BLaER1 (cell line): ENCODE data around the gene PCDH12.
A peak's percentile ranks its signal among the peaks of the same experiment; 100 is the strongest.
"Not testable (repeated sequence)": the region's sequence is repeated elsewhere in the genome, so short reads cannot be mapped to it uniquely, and the experiment has no call there.

Experiments used
- H3K27ac ChIP-seq: shearing (Covaris generic); formaldehyde crosslinking; 2 replicates; pipeline ENCODE4 v1.8.1; 2022
- H3K27me3 ChIP-seq: shearing (Covaris generic); formaldehyde crosslinking; 2 replicates; pipeline ENCODE4 v1.8.1; 2022
- H3K36me3 ChIP-seq: shearing (Covaris generic); formaldehyde crosslinking; 2 replicates; pipeline ENCODE4 v1.8.1; 2022
- H3K4me1 ChIP-seq: shearing (Covaris generic); formaldehyde crosslinking; 2 replicates; pipeline ENCODE4 v1.8.1; 2022
- H3K4me2 ChIP-seq: shearing (Covaris generic); formaldehyde crosslinking; 2 replicates; pipeline ENCODE4 v1.8.1; 2022
- H3K4me3 ChIP-seq: shearing (Covaris generic); formaldehyde crosslinking; 2 replicates; pipeline ENCODE4 v1.8.1; 2022
- H3K9ac ChIP-seq: shearing (Covaris generic); formaldehyde crosslinking; 2 replicates; pipeline ENCODE4 v1.8.1; 2022
- H3K9me3 ChIP-seq: shearing (Covaris generic); formaldehyde crosslinking; 2 replicates; pipeline ENCODE4 v1.8.1; 2022
- H4K20me1 ChIP-seq: shearing (Covaris generic); formaldehyde crosslinking; 2 replicates; pipeline ENCODE4 v1.8.1; 2022
- Cebpa-rat ChIP-seq: shearing (Covaris generic); IDR thresholded peaks from 2 replicates; pipeline ENCODE4 v1.8.1; 2022

PCDH12 gene

GRCh38 chr5:141923448-141924313 lies 34.3 kb downstream of the PCDH12 start, which contains the start of gene DELE1:
DELE1 (plus strand) TSS chr5:141923871; CDS start chr5:141923942, 71 bp downstream.
- Histone ChIP-seq H3K9me3 (no peaks in the 10 kb centered on the region), H3K36me3 (peaks cover 37% of the 10 kb centered on the region), H3K27ac (peak within 1 kb of the TSS; percentile 91), H4K20me1 (peaks cover 6% of the 10 kb centered on the region; the same call in 1 of the 2 replicates), H3K9ac (peak within 1 kb of the TSS; percentile 86), H3K4me3 (peak within 1 kb of the TSS; percentile 73), H3K4me1 (peaks cover 25% of the 10 kb centered on the region), H3K27me3 (no peaks in the 10 kb centered on the region), H3K4me2 (peak within 1 kb of the TSS; percentile 88)
- no peak for TF ChIP-seq Cebpa-rat

- peak overlapping the region; percentile 73 for H3K4me3 ChIP-seq
Measured at GRCh38 chr5:141922827-141923447, 35.1 kb downstream of the PCDH12 start.

GRCh38 chr5:141920771-141921170 lies 37.2 kb downstream of the PCDH12 start:
- H3K4me1 ChIP-seq, result peaks cover 25% of the 10 kb centered on the region
- H3K27me3 ChIP-seq, result no peaks in the 10 kb centered on the region
- H3K9ac ChIP-seq, result no peak overlapping the region
- H3K9me3 ChIP-seq, result no peaks in the 10 kb centered on the region
- peaks cover 6% of the 10 kb centered on the region; the same call in 1 of the 2 replicates for H4K20me1 ChIP-seq
- peaks cover 8% of the 10 kb centered on the region for H3K36me3 ChIP-seq
- H3K4me3 ChIP-seq, result no peak overlapping the region
- no peak for TF ChIP-seq Cebpa-rat
- no peak overlapping the region for H3K27ac ChIP-seq
- H3K4me2 ChIP-seq, result no peak overlapping the region

More at GRCh38 chr5:141922827-141923447, 35.1 kb downstream of the PCDH12 start:
- peaks cover 29% of the 10 kb centered on the region for H3K36me3 ChIP-seq
- H3K9me3 ChIP-seq, H4K20me1 ChIP-seq, H3K27me3 ChIP-seq: not testable (repeated sequence)
- peak overlapping the region; percentile 91 for H3K27ac ChIP-seq
- peaks cover 25% of the 10 kb centered on the region for H3K4me1 ChIP-seq
- peak overlapping the region; percentile 86 for H3K9ac ChIP-seq
- H3K4me2 ChIP-seq, result peak overlapping the region; percentile 88

- no peak overlapping the region for H3K4me2 ChIP-seq
- H3K9ac ChIP-seq, result no peak overlapping the region
- no peak overlapping the region for H3K27ac ChIP-seq
- H3K4me1 ChIP-seq, result peaks cover 16% of the 10 kb centered on the region
- peaks cover 4% of the 10 kb centered on the region; the same call in 1 of the 2 replicates for H4K20me1 ChIP-seq
- H3K27me3 ChIP-seq, result peaks cover 13% of the 10 kb centered on the region
- no peaks in the 10 kb centered on the region for H3K36me3 ChIP-seq
- H3K4me3 ChIP-seq, result no peak overlapping the region
- H3K9me3 ChIP-seq, result no peaks in the 10 kb centered on the region
- no peak for TF ChIP-seq Cebpa-rat
Measured at GRCh38 chr5:141919218-141920119, 38.5 kb downstream of the PCDH12 start.

- no peaks in the 10 kb centered on the region for H4K20me1 ChIP-seq
- no peak overlapping the region for H3K4me3 ChIP-seq
- H3K27me3 ChIP-seq, result peaks cover 30% of the 10 kb centered on the region
- no peak overlapping the region for H3K27ac ChIP-seq
- peaks cover 17% of the 10 kb centered on the region for H3K4me1 ChIP-seq
- no peak overlapping the region for H3K9ac ChIP-seq
- TF ChIP-seq Cebpa-rat, result no peak
- no peaks in the 10 kb centered on the region for H3K36me3 ChIP-seq
- H3K9me3 ChIP-seq, result no peaks in the 10 kb centered on the region
- H3K4me2 ChIP-seq, result no peak overlapping the region
Measured at GRCh38 chr5:141917760-141918159, 40.2 kb downstream of the PCDH12 start.

GRCh38 chr5:141916522-141916921 lies 41.5 kb downstream of the PCDH12 start:
- Histone ChIP-seq H4K20me1 (no peaks in the 10 kb centered on the region), H3K9ac (no peak overlapping the region), H3K4me2 (no peak overlapping the region), H3K4me3 (no peak overlapping the region), H3K27ac (no peak overlapping the region), H3K9me3 (no peaks in the 10 kb centered on the region), H3K4me1 (peaks cover 12% of the 10 kb centered on the region), H3K36me3 (no peaks in the 10 kb centered on the region), H3K27me3 (peaks cover 33% of the 10 kb centered on the region)
- no peak for TF ChIP-seq Cebpa-rat

- TF ChIP-seq Cebpa-rat, result no peak
- no peaks in the 10 kb centered on the region for H4K20me1 ChIP-seq
- no peak overlapping the region for H3K4me2 ChIP-seq
- no peaks in the 10 kb centered on the region for H3K36me3 ChIP-seq
- peaks cover 33% of the 10 kb centered on the region for H3K27me3 ChIP-seq
- H3K4me1 ChIP-seq, result peaks cover 12% of the 10 kb centered on the region
- no peak overlapping the region for H3K4me3 ChIP-seq
- H3K9ac ChIP-seq, result no peak overlapping the region
- no peaks in the 10 kb centered on the region for H3K9me3 ChIP-seq
- H3K27ac ChIP-seq, result no peak overlapping the region
Measured at GRCh38 chr5:141915881-141916336, 42.1 kb downstream of the PCDH12 start.

- no peak overlapping the region for H3K4me2 ChIP-seq
- H3K4me1 ChIP-seq, result peaks cover 12% of the 10 kb centered on the region
- H3K9me3 ChIP-seq, result no peaks in the 10 kb centered on the region
- H3K36me3 ChIP-seq, result no peaks in the 10 kb centered on the region
- no peak overlapping the region for H3K4me3 ChIP-seq
- H3K27me3 ChIP-seq, result peaks cover 33% of the 10 kb centered on the region
- H3K9ac ChIP-seq, result no peak overlapping the region
- TF ChIP-seq Cebpa-rat, result no peak
- no peak overlapping the region for H3K27ac ChIP-seq
- H4K20me1 ChIP-seq, result no peaks in the 10 kb centered on the region
Measured at GRCh38 chr5:141914797-141915196, 43.2 kb downstream of the PCDH12 start.

GRCh38 chr5:141914199-141914743 lies 43.7 kb downstream of the PCDH12 start:
- peak overlapping the region; percentile 71 for H3K4me2 ChIP-seq

More at GRCh38 chr5:141914199-141914743, 43.7 kb downstream of the PCDH12 start:
- Histone ChIP-seq H3K27ac (no peak overlapping the region), H3K9ac (0 out of 2 replicates have a peak overlapping the region, but pooled peaks have one; percentile 48), H3K36me3 (no peaks in the 10 kb centered on the region), H4K20me1 (no peaks in the 10 kb centered on the region), H3K4me3 (peak overlapping the region; percentile 47), H3K4me1 (peaks cover 12% of the 10 kb centered on the region), H3K27me3 (peaks cover 33% of the 10 kb centered on the region), H3K9me3 (no peaks in the 10 kb centered on the region)
- no peak for TF ChIP-seq Cebpa-rat
